ENCODE measurements around the gene FYB2. TPM values are rescaled to one million over a fixed set of nuclear protein-coding genes. Genes with fewer than 3 reads are reported as not detected.

The FYB2 gene
- total RNA-seq, 1 experiment from 2014 or later, result 0.47 TPM

- ChIA-PET CTCF (no interaction called here), POLR2A (ENCODE audit: low non-redundant PET) (no interaction called here)
- peaks cover 19% of the 10 kb centered on the region for H3K27me3 ChIP-seq (replicated peaks; ENCODE audit: insufficient read depth, low read depth, low read length, poor library complexity)
- peak; percentile 68 for DNase-seq (ENCODE audit: low spot score)
- TF ChIP-seq CTCF (conservative IDR thresholded peaks at IDR 0.05; ENCODE audit: low read depth, low read length), result peak; percentile 69
- no peak for TF ChIP-seq EZH2 (IDR thresholded peaks at IDR 0.05; ENCODE audit: borderline replicate concordance, low read depth, low read length, poor library complexity, severe bottlenecking)
- H3K36me3 ChIP-seq (ENCODE audit: insufficient read depth, low read length, poor library complexity, severe bottlenecking), result no peaks in the 10 kb centered on the region
- H3K27ac ChIP-seq (ENCODE audit: low read depth, low read length, poor library complexity, severe bottlenecking), result no peak overlapping the region
- no peaks in the 10 kb centered on the region for H3K9me3 ChIP-seq (ENCODE audit: low read depth, low read length, poor library complexity, severe bottlenecking)
- H3K4me1 ChIP-seq (ENCODE audit: insufficient read depth, low read length, poor library complexity, severe bottlenecking), result no peaks in the 10 kb centered on the region
- BruUV-seq (replicated peaks), result no TSS peak
- no peak overlapping the region for H3K4me3 ChIP-seq (ENCODE audit: low read depth, low read length, poor library complexity, severe bottlenecking)
- intact Hi-C loops (cut with micrococcal nuclease; ENCODE audit: unreplicated experiment), result loop anchor here (1.0 to 10.0 kb wide), 3 partner anchors 1225 to 1425 kb away; no protein-coding TSS in a partner anchor
Observed at GRCh38 chr1:56709269-56709880, 109.8 kb downstream of the FYB2 start.

GRCh38 chr1:56707379-56707778, 111.8 kb downstream of the FYB2 start:
- no peak for DNase-seq (ENCODE audit: low spot score)
- H3K4me1 ChIP-seq (ENCODE audit: insufficient read depth, low read length, poor library complexity, severe bottlenecking), result no peaks in the 10 kb centered on the region
- no peaks in the 10 kb centered on the region for H3K9me3 ChIP-seq (ENCODE audit: low read depth, low read length, poor library complexity, severe bottlenecking)
- no peak for TF ChIP-seq EZH2 (IDR thresholded peaks at IDR 0.05; ENCODE audit: borderline replicate concordance, low read depth, low read length, poor library complexity, severe bottlenecking)
- TF ChIP-seq CTCF (conservative IDR thresholded peaks at IDR 0.05; ENCODE audit: low read depth, low read length), result no peak
- no peak overlapping the region for H3K4me3 ChIP-seq (ENCODE audit: low read depth, low read length, poor library complexity, severe bottlenecking)
- intact Hi-C loops (cut with micrococcal nuclease; ENCODE audit: unreplicated experiment), result loop anchor here (5.0 to 10.0 kb wide), 2 partner anchors 1223 to 1330 kb away; no protein-coding TSS in a partner anchor
- CTCF ChIA-PET, result no interaction called here
- H3K36me3 ChIP-seq (ENCODE audit: insufficient read depth, low read length, poor library complexity, severe bottlenecking), result no peaks in the 10 kb centered on the region
- POLR2A ChIA-PET (ENCODE audit: low non-redundant PET), result no interaction called here
- BruUV-seq (replicated peaks), result no TSS peak
- peaks cover 19% of the 10 kb centered on the region for H3K27me3 ChIP-seq (replicated peaks; ENCODE audit: insufficient read depth, low read depth, low read length, poor library complexity)
- H3K27ac ChIP-seq (ENCODE audit: low read depth, low read length, poor library complexity, severe bottlenecking), result no peak overlapping the region

GRCh38 chr1:56703747-56704146, 115.5 kb downstream of the FYB2 start:
- DNase-seq (ENCODE audit: low spot score), result no peak
- no TSS peak for BruUV-seq (replicated peaks)
- ChIA-PET CTCF (no interaction called here), POLR2A (ENCODE audit: low non-redundant PET) (no interaction called here)
- Histone ChIP-seq H3K27ac (ENCODE audit: low read depth, low read length, poor library complexity, severe bottlenecking) (no peak overlapping the region), H3K4me1 (ENCODE audit: insufficient read depth, low read length, poor library complexity, severe bottlenecking) (no peaks in the 10 kb centered on the region), H3K36me3 (ENCODE audit: insufficient read depth, low read length, poor library complexity, severe bottlenecking) (no peaks in the 10 kb centered on the region), H3K9me3 (ENCODE audit: low read depth, low read length, poor library complexity, severe bottlenecking) (no peaks in the 10 kb centered on the region), H3K27me3 (replicated peaks; ENCODE audit: insufficient read depth, low read depth, low read length, poor library complexity) (peaks cover 25% of the 10 kb centered on the region), H3K4me3 (ENCODE audit: low read depth, low read length, poor library complexity, severe bottlenecking) (no peak overlapping the region)
- TF ChIP-seq CTCF (conservative IDR thresholded peaks at IDR 0.05; ENCODE audit: low read depth, low read length) (no peak), EZH2 (IDR thresholded peaks at IDR 0.05; ENCODE audit: borderline replicate concordance, low read depth, low read length, poor library complexity, severe bottlenecking) (no peak)
- intact Hi-C loops (cut with micrococcal nuclease; ENCODE audit: unreplicated experiment), result loop anchor here (10.0 kb wide), 1 partner anchor 1219 kb away; no protein-coding TSS in a partner anchor
